ENCODE data around the gene NEB. TPM values are rescaled to one million over a fixed set of nuclear protein-coding genes. Genes with fewer than 3 reads are reported as not detected.

NEB gene
- polyA plus RNA-seq, 3 donors = 2.7 TPM; not detected in 2

DNA sequence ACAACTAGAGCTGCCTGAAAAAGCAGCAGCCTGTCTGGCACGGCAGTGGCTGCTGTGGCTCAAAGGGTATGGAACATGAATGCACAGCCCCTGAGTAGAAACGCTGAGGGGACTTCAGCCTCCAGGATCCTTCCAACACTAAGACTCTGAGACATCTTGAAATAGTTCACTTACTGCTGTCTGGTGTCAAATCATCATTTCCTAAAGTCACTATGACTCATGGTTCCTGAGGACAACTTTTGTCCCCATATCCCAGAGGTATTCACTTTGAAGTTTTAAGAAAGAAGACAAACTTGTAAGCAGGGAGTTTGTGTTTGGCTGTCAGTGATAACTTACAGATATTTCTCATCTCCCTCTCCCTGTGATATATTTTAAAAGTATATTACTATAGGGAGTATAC is 33.3 kb upstream of the NEB start:
- no peaks in the 10 kb centered on the region for H3K9me3 ChIP-seq (replicated peaks in 1 of 2; ENCODE audit: control insufficient read depth in 1 of 2, insufficient read depth in 1 of 2, low read length in 2 of 2)
- TF ChIP-seq, protein P1, sequence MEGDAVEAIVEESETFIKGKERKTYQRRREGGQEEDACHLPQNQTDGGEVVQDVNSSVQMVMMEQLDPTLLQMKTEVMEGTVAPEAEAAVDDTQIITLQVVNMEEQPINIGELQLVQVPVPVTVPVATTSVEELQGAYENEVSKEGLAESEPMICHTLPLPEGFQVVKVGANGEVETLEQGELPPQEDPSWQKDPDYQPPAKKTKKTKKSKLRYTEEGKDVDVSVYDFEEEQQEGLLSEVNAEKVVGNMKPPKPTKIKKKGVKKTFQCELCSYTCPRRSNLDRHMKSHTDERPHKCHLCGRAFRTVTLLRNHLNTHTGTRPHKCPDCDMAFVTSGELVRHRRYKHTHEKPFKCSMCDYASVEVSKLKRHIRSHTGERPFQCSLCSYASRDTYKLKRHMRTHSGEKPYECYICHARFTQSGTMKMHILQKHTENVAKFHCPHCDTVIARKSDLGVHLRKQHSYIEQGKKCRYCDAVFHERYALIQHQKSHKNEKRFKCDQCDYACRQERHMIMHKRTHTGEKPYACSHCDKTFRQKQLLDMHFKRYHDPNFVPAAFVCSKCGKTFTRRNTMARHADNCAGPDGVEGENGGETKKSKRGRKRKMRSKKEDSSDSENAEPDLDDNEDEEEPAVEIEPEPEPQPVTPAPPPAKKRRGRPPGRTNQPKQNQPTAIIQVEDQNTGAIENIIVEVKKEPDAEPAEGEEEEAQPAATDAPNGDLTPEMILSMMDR (IDR thresholded peaks at IDR 0.05) = no peak
- no peaks in the 10 kb centered on the region for H3K79me2 ChIP-seq (ENCODE audit: insufficient read depth, low read length)
- no peak overlapping the region for H3K27ac ChIP-seq (ENCODE audit: low read depth in 1 of 2, low read length in 2 of 2)
- WGBS (ENCODE audit: insufficient coverage) = 93% methylated on average over 2 of the region's 2 CpGs
- Mint-ChIP-seq H3K27me3 (ENCODE audit: low read depth in 3 of 3) (no peaks in the 10 kb centered on the region), H3K9me3 (peaks cover 0 to 2% (median 0%) of the 10 kb centered on the region in 7 donors), H3K36me3 (peaks cover 30 to 36% of the 10 kb centered on the region in 2 donors), H3K4me1 (peaks cover 3% of the 10 kb centered on the region), H3K4me3 (no peak overlapping the region), H3K27ac (no peak overlapping the region)
- no peak for DNase-seq
- H3K4me3 ChIP-seq (replicated peaks in 1 of 3; ENCODE audit: low read depth in 2 of 3, low read length in 3 of 3) = no peak overlapping the region
- no peaks in the 10 kb centered on the region for H3K4me1 ChIP-seq (ENCODE audit: control insufficient read depth in 1 of 2, insufficient read depth in 2 of 2, low read length in 2 of 2)
- no peak overlapping the region for H3K9ac ChIP-seq (ENCODE audit: insufficient read depth, low read length, poor library complexity, severe bottlenecking)
- no peak overlapping the region for H3K4me2 ChIP-seq (replicated peaks; ENCODE audit: extremely low read depth, low read length, poor library complexity, severe bottlenecking)
- intact Hi-C loops (cut with micrococcal nuclease) = no loop called here
- H3K27me3 ChIP-seq (ENCODE audit: control insufficient read depth in 2 of 2, insufficient read depth in 2 of 2, low read length in 2 of 2) = no peaks in the 10 kb centered on the region
- no peaks in the 10 kb centered on the region for H4K20me1 ChIP-seq (ENCODE audit: insufficient read depth, low read length)
- peaks cover 6 to 57% of the 10 kb centered on the region in 2 donors for H3K36me3 ChIP-seq (replicated peaks in 1 of 2; ENCODE audit: control insufficient read depth in 1 of 2, insufficient read depth in 2 of 2, low read length in 2 of 2)
- H2AFZ ChIP-seq (ENCODE audit: insufficient read depth, low read depth, low read length, poor library complexity, severe bottlenecking) = no peak overlapping the region

DNA sequence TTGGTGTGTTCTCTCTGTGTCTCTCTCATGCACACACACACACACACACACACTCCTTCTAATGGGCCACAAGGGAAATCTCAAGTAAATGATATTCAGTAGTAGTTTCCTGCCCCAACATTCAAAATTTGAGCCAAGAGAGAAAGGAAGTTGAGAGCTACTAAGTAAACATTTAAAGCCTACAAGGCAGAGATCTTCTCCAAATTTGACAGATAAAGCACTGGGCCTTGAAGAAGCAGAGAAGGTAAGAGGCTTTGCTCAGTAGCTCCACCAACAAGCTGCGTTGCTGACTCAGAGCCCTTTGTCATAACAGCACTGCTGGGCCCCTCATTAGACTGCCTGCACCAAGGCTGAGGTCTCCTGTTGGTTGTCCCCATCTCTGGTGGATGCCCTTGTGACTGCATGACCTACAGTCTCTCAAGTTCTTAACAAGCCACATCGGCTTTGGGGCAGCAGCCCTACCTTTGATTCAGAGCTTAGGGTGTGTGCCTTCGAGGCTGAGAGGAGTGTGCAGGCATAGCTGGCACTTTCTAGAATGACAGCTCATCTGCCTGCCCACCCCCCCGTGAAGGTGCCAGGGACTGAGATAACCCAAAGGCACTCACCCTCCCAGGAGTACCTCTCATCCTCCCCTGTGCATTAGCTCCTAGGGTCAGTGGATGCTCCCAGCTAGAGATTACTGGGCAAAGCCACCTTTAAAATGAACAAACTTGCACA is 32.3 kb upstream of the NEB start:
- TF ChIP-seq, protein P1 (IDR thresholded peaks at IDR 0.05) = no peak
- peaks cover 0 to 2% (median 0%) of the 10 kb centered on the region in 7 donors for H3K9me3 Mint-ChIP-seq
- H3K27ac ChIP-seq (ENCODE audit: low read depth in 1 of 2, low read length in 2 of 2) = no peak overlapping the region
- WGBS (ENCODE audit: insufficient coverage) = 86% methylated on average over 4 of the region's 4 CpGs
- H3K9me3 ChIP-seq (replicated peaks in 1 of 2; ENCODE audit: control insufficient read depth in 1 of 2, insufficient read depth in 1 of 2, low read length in 2 of 2) = no peaks in the 10 kb centered on the region
- no peaks in the 10 kb centered on the region for H4K20me1 ChIP-seq (ENCODE audit: insufficient read depth, low read length)
- no peak overlapping the region for H3K27ac Mint-ChIP-seq
- H3K9ac ChIP-seq (ENCODE audit: insufficient read depth, low read length, poor library complexity, severe bottlenecking) = no peak overlapping the region
- no peaks in the 10 kb centered on the region for H3K79me2 ChIP-seq (ENCODE audit: insufficient read depth, low read length)
- no peaks in the 10 kb centered on the region for H3K27me3 ChIP-seq (ENCODE audit: control insufficient read depth in 2 of 2, insufficient read depth in 2 of 2, low read length in 2 of 2)
- H3K4me3 Mint-ChIP-seq = no peak overlapping the region
- H2AFZ ChIP-seq (ENCODE audit: insufficient read depth, low read depth, low read length, poor library complexity, severe bottlenecking) = no peak overlapping the region
- H3K27me3 Mint-ChIP-seq (ENCODE audit: low read depth in 3 of 3) = no peaks in the 10 kb centered on the region
- H3K4me1 ChIP-seq (ENCODE audit: control insufficient read depth in 1 of 2, insufficient read depth in 2 of 2, low read length in 2 of 2) = no peaks in the 10 kb centered on the region
- H3K36me3 ChIP-seq (replicated peaks in 1 of 2; ENCODE audit: control insufficient read depth in 1 of 2, insufficient read depth in 2 of 2, low read length in 2 of 2) = peaks cover 6 to 56% of the 10 kb centered on the region in 2 donors
- no peak for DNase-seq
- peaks cover 3% of the 10 kb centered on the region for H3K4me1 Mint-ChIP-seq
- peaks cover 25 to 30% of the 10 kb centered on the region in 2 donors for H3K36me3 Mint-ChIP-seq
- no peak overlapping the region for H3K4me2 ChIP-seq (replicated peaks; ENCODE audit: extremely low read depth, low read length, poor library complexity, severe bottlenecking)
- intact Hi-C loops (cut with micrococcal nuclease) = no loop called here
- H3K4me3 ChIP-seq (replicated peaks in 1 of 3; ENCODE audit: low read depth in 2 of 3, low read length in 3 of 3) = no peak overlapping the region
